NCI-H2029 (cell line): ENCODE measurements around the gene CDSN.

Source experiments
- DNase-seq: peaks from one replicate; lab custom pipeline; 2025; lab: John Stamatoyannopoulos, UW

CDSN gene

DNA sequence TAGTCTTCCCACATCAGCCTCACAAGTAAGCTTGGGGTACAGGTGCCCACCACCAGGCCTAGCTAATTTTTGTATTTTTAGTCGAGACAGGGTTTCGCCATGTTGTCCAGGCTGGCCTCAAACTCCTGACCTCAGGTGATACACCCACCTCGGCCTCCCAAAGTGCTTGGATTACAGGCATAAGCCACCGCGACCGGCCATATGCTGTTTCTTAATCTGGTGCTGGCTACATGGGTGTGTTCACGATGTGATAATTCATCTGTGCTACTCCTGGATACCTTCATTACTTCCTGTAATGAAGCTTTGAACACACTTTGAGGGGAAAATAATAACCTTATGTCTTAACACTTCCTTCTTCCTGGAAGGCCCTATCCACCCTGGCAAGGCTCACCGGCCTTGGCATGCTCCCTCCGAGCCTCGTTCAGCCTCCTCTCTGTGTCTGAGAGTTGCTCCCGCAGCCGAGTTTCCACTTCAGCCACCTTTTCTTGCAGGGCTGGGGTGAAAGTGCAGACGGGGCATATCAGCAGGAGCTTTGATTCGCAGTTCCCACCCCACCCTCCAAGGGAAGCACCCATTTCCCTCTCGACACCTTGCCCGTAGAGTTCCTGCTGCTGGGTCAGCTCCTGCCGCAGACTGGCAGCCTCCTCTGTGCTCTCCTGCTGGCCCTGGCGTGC, 24.2 kb upstream of the CDSN start:
- no peak for DNase-seq

DNA sequence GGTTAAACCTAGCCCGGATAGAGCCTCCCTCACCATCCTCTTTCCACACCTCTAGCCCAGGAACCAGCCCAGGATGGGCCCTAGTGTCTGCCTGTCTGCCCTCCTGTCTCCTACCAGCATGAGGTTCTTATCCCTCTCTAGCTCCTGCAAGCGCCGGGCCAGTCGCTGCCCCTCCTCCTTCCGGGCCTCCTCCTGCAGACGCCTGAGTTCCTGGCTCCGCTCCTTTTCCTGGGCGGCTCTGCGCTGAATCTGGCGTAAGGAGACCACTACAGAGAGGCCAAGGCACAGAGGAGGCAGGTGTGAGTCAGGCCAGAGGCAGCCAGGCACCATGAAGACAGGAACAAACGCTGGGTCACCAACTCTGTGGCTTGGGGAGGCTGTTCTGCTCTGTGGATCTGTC, 22.9 kb upstream of the CDSN start:
- DNase-seq, result no peak

DNA sequence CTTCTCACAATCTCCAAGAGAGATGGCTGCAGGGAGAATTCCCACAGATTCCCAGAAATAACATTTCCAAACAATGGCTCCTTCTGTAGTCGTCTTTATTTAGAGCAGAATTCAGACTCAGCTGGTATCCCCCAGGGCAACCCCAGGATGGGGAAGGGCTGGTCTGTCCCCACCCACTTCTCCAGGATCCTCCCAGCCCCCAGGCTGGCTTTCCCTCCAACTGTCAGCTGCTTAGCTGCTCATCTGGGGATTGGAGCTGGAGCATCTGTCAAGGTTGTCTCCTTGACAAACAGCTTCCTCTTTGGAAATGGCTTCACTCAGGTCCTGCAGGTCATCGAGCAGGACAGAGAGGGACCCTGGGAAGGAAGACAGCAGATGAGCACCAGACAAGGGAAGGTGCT, 22.1 kb upstream of the CDSN start:
- DNase-seq, result no peak

DNA sequence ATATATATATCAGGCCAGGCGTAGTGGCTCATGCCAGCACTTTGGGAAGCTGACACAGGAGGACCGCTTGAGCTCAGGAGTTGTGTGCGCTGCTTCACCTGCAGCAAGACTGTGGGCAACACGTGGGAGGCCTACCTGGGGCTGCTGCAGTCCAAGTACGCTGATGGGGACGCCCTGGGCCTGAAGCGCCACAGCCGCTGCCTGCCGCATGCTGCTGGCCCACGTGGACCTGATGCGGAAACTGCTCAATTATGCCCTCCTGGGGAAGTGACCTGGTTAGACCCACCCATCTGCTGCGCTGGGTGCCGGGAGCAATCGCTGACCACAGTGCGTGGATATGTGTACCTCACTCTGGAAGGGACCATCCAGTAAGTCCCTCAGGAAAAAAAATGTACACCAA, 20.4 kb upstream of the CDSN start:
- no peak for DNase-seq

DNA sequence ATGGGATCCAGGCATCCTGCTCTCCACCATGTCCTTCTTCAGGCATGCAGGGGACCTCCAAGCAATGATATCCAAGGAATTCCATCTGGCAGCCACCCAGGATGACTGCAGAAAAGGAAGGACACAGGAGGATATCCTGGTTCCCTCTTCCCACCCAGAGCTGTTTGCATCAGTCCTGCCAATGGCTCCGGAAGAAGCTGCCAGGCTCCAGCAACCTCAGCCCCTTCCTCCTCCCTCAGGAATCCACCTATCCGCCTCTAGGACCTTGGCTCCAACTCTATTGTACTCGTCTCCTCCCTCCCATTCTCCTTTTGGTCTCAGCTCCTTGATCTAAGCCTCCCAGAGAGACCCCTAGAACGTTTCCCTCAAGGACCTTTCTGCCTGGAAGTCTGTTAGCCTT, 19.4 kb upstream of the CDSN start:
- DNase-seq, result no peak

DNA sequence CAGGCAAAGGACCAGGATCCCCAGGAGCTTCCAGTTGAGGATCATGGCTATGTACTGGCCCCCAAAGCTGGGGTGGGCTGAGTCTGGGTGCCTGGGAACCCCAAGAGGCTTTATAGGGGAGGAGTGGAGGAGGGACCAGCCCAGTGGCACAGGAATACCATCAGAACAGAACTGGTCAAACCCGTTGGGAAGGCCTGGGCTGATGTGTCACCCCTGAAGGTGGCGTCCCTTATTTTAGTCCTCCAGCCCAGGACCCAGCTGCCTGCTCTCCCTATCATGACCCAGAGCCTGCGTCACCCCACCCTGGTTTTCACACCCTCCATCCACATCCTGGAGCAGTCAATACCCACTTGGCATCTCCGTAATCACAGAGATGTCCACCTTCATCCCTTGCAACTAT, 18.7 kb upstream of the CDSN start, which contains the start of gene PSORS1C2:
TSS of gene PSORS1C2 (minus strand) at position 85 of the 400 bp plus-strand sequence. CDS start at position 45, 40 bp downstream.
- no peak for DNase-seq

GRCh38 chr6:31135710-31136109, 15.5 kb upstream of the CDSN start:
- DNase-seq, result no peak

DNA sequence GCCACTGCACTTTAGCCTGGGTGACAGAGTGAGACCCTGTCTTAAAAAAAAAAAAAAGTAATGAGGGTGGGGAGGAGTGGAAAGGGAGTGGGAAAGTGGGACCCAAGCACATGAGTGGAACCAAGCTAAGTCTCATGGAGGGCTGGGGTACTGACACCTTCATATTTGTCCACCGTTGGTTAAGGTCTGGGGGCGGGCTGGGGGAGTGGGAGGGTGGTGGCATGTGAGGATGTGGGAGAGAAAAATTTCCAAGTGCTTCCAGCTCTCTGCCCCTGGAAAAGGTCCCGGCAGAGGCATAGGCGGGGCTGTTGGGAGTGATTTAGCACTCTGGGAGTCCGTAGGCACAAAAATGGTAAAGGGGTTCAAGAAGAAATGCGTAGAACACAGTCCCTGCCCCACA, 12.6 kb upstream of the CDSN start:
- no peak for DNase-seq

DNA sequence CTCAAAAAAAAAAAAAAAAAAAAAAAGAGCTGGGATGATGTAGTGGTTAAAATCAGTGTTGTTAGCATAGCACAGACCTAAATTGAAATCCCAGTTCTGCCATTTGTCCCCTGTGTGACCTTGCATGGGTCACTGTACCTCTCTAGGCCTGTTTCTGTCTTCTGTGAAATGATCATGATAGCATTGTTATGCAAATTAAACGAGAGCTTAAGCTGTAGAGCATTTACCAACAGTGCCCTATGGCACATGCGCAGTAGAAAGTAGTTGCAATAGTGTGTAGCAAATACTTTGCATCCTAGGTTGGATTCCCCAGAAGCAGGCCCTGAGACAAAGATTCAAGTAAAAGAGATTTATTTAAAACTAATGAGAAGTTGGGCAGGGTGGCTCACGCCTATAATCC, 11.3 kb upstream of the CDSN start:
- DNase-seq, result no peak

DNA sequence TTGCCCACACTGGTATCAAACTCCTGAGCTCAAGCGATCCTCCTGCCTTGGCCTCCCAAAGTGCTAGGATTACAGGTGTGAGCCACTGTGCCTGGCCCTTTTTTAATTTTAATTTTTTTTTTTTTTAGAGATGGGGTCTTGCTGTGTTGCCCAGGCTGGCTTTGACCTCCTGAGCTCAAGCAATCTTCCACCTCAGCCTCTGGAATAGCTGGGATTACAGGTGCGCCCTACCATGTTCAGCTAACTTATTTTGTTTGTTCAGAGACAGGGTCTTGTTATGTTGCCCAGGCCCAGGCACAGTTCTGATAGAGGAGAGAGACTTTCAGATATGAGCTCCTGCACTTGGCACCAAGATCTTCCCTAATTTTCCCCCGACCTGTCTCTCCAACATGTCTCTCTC, 10.5 kb upstream of the CDSN start:
- DNase-seq, result no peak

- peak; percentile 42 for DNase-seq
Observed at GRCh38 chr6:31129130-31129529, 8.9 kb upstream of the CDSN start.

DNA sequence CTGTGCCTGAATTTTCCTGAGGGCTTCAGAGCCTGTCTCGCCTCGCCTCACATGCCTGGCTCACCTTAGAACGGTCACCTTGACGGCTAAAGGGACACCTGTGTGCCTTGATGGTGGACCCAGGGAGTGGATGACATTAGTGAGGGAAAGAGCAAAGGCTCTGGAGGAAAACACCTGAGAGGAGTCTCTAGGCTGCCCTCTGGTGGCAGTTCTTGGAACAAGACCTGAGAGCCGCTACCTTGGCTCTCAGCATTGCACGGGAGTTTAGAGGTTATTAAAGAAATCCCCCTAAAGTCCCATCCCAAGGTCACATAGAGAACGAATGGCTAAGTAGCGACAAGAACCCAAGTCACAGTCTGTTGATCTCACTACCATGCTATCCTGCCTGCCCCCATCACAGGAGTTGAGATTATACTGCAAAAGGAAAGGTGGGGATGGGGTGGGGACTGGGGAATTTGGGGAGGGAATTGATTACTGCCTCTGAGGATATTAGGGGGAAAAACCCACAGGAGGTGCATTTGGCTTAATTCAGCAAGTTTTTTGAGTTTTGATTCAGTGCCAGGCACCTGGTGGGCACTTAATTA, 7.9 kb upstream of the CDSN start:
- DNase-seq, result peak; percentile 58

DNA sequence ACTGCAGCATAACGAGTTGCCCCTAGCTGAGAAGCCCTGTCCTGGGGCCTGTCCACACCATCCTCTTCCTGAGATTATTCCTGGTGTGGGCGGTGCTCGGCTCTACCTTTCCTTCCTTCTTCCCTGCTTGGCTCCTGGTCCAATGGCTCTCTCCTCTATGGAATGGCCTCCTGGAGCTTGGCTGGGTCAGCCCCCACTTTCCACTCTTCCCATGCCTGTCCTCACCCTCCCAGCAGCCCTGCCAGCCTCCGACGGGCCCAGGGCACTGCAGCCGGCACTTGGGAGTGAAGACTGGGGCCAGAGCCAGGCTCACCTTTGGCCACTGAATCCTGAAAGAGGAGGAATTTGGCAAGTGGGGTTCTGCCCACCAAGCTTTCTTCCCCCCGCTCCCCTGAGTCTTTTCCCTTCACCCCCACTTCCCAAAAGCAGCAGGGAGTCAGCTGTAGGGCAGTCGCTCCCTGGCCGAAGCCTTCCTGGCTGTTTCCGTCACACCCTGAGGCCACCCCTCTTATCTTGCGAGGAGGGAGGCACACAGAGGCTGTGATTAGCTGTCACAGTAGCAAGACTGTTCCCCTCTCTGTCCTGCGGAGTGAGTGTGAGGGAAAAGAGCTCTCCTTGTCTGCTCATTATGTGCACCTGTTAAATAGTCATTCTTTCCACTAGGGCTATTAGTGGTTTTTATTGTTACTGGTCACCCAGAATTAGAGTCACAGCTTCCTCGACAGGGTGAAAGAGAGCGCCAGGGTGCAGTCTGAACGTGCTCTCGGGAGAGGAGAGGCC, 6.3 kb upstream of the CDSN start:
- DNase-seq, result no peak

GRCh38 chr6:31125586-31126363, 5.5 kb upstream of the CDSN start:
- no peak for DNase-seq

GRCh38 chr6:31125162-31125561, 4.9 kb upstream of the CDSN start:
- peak; percentile 32 for DNase-seq

GRCh38 chr6:31122791-31123706, 2.8 kb upstream of the CDSN start:
- no peak for DNase-seq

DNA sequence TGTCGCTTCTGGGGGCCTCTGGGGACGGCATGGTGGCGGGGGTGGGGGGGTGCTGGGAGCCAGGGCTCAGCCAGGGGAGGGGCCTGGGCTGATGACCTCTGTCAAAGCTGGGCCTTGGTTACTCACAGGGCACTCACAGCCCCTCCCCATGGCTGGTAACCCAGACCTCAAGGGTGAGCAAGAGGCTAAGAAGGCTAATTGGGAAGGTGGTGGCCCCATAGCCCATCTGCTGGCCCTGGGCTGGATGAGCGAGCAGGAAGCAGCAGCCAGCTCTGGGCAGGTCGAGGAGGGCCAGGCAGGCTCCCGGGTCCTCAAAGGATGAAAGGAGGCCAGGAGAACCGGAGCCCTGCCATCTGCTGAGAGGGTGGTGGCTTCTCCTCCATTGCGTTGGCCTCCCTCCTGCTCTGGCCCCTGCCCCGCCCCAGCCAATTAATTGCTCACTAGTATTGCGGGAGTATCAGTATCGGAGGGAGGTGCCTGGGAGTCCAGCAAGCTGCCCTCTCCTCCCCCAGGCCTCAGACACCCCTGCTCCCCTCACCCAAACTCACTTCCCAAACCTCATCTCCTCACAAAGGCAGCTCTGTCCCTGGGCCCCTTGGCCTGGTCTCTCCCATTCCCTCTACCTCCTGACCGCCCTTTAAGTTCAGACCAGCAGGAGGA, 1.0 kb upstream of the CDSN start:
- DNase-seq, result no peak

DNA sequence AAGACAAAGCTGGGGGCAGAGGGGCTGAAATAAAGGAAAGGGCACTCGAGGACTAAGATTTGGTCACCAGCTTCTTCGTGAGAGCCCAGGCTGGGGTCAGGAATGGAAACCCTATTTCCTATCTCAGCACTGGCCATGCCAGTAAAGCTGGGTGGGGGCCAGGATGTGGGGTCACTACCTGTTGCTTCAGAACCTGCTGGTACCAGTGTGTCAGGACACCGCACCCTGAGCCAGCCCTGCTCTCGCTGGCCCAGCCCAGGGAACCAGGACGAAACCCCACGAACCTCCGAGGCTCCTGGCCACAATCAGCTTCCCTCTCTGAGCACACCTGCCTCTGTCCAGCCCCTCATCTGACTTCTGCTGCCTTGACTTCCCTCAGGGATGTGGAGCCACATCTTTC, 2.1 kb downstream of the CDSN start:
- no peak for DNase-seq

DNA sequence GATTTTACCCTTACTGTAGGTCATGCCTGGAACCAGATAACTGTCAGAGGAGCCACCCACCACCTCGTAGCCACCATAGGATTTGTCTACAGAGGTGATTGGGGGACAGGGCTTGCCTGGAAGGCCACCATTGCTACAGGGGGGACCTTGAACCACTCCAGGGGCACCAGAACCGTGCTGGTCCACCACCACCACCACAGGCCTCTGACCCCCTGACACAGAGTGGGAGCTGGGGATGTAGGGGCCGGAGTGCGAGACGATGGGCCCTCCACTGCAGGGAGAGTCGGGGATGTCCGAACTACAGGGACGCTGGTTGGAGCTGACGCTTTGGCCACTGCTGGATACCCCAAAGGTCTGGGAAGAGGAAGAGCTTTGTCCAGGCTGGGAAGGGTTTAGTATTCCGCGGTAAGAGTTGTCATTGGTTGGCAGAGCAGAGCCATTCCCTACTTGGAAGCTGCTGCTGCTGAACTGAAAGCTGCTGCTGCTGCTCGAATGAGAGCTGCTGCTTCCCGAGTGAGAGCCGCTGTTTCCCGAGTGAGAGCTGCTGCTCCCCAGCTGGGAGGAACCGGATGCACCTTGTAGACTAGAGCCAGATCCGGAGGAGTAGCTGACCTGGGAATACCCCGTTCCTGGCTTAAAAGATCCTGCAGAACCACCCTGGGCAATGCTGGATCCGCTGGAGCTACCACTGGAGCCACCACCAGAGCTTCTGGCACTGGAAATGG, 3.4 kb downstream of the CDSN start:
- DNase-seq, result no peak

GRCh38 chr6:31115941-31116560, 4.2 kb downstream of the CDSN start:
- DNase-seq, result no peak
